ENCODE measurements around the gene TMCO4.
"Not testable (repeated sequence)": the region's sequence is repeated elsewhere in the genome, so short reads cannot be mapped to it uniquely, and the experiment has no call there.

TMCO4 gene

DNA sequence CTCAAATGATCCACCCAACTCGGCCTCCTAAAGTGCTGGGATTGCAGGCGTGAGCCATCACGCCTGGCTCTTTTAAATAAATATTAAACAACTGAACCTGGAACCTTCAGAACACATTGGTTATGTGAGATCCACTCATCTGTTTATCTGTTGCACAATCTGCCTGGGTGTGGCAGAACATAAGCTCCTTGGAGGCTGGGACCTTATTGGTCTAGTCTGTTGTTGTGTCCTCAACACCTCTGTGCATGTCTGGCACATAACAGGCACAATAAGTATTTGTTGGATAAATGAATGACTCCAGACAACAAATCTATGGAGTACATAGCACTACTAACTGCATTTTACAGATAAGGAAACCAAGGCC lies 159.7 kb downstream of the TMCO4 start:
- no peak overlapping the region for H3K27ac ChIP-seq (ENCODE audit: low read depth, low read length)
- no peak overlapping the region for H3K4me3 ChIP-seq (ENCODE audit: low read depth in 1 of 5, low read length in 5 of 5)
- no peaks in the 10 kb centered on the region for H3K36me3 ChIP-seq (ENCODE audit: control insufficient read depth in 5 of 5, insufficient read depth in 5 of 5, low read length in 5 of 5)
- peaks cover 4 to 21% (median 13%) of the 10 kb centered on the region in 5 donors for H3K4me1 ChIP-seq (ENCODE audit: control insufficient read depth in 5 of 5, insufficient read depth in 5 of 5, low read length in 5 of 5)
- no peak overlapping the region for H3K9ac ChIP-seq (ENCODE audit: low read length in 5 of 5)
- no peaks in the 10 kb centered on the region for H3K27me3 ChIP-seq (ENCODE audit: control insufficient read depth in 5 of 5, insufficient read depth in 4 of 5, low read length in 5 of 5)
- no peaks in the 10 kb centered on the region for H3K9me3 ChIP-seq (ENCODE audit: control insufficient read depth in 5 of 5, low read length in 5 of 5)

- not testable (repeated sequence) for H3K36me3 ChIP-seq (ENCODE audit: control insufficient read depth in 5 of 5, insufficient read depth in 5 of 5, low read length in 5 of 5); H3K9me3 ChIP-seq (ENCODE audit: control insufficient read depth in 5 of 5, low read length in 5 of 5); H3K27ac ChIP-seq (ENCODE audit: low read depth, low read length); H3K9ac ChIP-seq (ENCODE audit: low read length in 5 of 5); H3K27me3 ChIP-seq (ENCODE audit: control insufficient read depth in 5 of 5, insufficient read depth in 4 of 5, low read length in 5 of 5); H3K4me3 ChIP-seq (ENCODE audit: low read depth in 1 of 5, low read length in 5 of 5)
- H3K4me1 ChIP-seq (ENCODE audit: control insufficient read depth in 5 of 5, insufficient read depth in 5 of 5, low read length in 5 of 5) = peaks cover 4 to 18% (median 10%) of the 10 kb centered on the region in 5 donors
Observed at GRCh38 chr1:19639228-19639627, 160.5 kb downstream of the TMCO4 start.

DNA sequence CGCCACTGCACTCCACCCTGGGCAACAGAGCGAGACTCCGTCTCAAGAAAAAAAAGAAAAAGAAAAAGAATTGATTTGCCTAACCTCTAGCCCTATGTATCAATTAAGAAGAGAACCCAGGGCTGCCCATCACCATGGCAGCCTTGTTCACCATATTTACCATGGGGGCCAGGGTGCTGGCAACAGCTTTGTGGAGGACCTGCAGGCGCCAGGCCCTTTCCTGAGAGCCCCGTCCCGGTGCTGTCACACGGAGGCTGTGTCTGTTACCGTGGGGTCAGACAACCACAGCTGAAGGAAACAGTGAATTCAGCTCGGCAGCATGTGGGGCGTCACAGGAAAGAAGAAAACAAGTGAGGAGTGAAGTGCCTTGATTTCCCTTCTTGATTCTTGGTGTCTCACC lies 162.1 kb downstream of the TMCO4 start:
- H3K9ac ChIP-seq (ENCODE audit: low read length in 5 of 5) = no peak overlapping the region
- no peaks in the 10 kb centered on the region for H3K9me3 ChIP-seq (ENCODE audit: control insufficient read depth in 5 of 5, low read length in 5 of 5)
- no peak overlapping the region for H3K27ac ChIP-seq (ENCODE audit: low read depth, low read length)
- no peak overlapping the region for H3K4me3 ChIP-seq (ENCODE audit: low read depth in 1 of 5, low read length in 5 of 5)
- no peaks in the 10 kb centered on the region for H3K36me3 ChIP-seq (ENCODE audit: control insufficient read depth in 5 of 5, insufficient read depth in 5 of 5, low read length in 5 of 5)
- H3K4me1 ChIP-seq (ENCODE audit: control insufficient read depth in 5 of 5, insufficient read depth in 5 of 5, low read length in 5 of 5) = peaks cover 0 to 10% (median 2%) of the 10 kb centered on the region in 5 donors
- H3K27me3 ChIP-seq (ENCODE audit: control insufficient read depth in 5 of 5, insufficient read depth in 4 of 5, low read length in 5 of 5) = no peaks in the 10 kb centered on the region

DNA sequence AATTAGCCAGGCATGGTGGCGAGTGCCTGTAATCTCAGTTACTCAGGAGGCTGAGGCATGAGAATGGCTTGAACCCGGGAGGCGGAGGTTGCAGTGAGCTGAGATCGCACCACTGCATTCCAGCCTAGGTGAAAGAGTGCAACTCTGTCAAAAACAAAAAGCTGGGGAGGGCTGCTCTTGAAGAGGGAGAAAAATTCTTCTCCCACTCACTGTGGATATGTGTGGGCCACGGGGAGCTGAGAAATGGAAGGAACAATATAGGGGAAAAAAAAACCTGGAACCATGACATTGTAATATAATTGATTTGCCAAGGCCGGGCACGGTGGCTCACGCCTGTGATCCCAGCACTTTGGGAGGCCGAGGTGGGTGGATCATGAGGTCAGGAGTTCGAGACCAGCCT lies 163.0 kb downstream of the TMCO4 start:
- H3K9me3 ChIP-seq (ENCODE audit: control insufficient read depth in 5 of 5, low read length in 5 of 5); H3K27ac ChIP-seq (ENCODE audit: low read depth, low read length); H3K27me3 ChIP-seq (ENCODE audit: control insufficient read depth in 5 of 5, insufficient read depth in 4 of 5, low read length in 5 of 5); H3K4me3 ChIP-seq (ENCODE audit: low read depth in 1 of 5, low read length in 5 of 5); H3K9ac ChIP-seq (ENCODE audit: low read length in 5 of 5); H3K36me3 ChIP-seq (ENCODE audit: control insufficient read depth in 5 of 5, insufficient read depth in 5 of 5, low read length in 5 of 5): not testable (repeated sequence)
- peaks cover 0 to 10% (median 2%) of the 10 kb centered on the region in 5 donors for H3K4me1 ChIP-seq (ENCODE audit: control insufficient read depth in 5 of 5, insufficient read depth in 5 of 5, low read length in 5 of 5)

GRCh38 chr1:19636065-19636464 lies 163.7 kb downstream of the TMCO4 start:
- Histone ChIP-seq H3K27ac (ENCODE audit: low read depth, low read length) (peak overlapping the region; percentile 2), H3K9ac (ENCODE audit: low read length in 5 of 5) (no peak overlapping the region), H3K4me3 (ENCODE audit: low read depth in 1 of 5, low read length in 5 of 5) (no peak overlapping the region), H3K36me3 (ENCODE audit: control insufficient read depth in 5 of 5, insufficient read depth in 5 of 5, low read length in 5 of 5) (no peaks in the 10 kb centered on the region), H3K27me3 (ENCODE audit: control insufficient read depth in 5 of 5, insufficient read depth in 4 of 5, low read length in 5 of 5) (no peaks in the 10 kb centered on the region), H3K9me3 (ENCODE audit: control insufficient read depth in 5 of 5, low read length in 5 of 5) (no peaks in the 10 kb centered on the region), H3K4me1 (ENCODE audit: control insufficient read depth in 5 of 5, insufficient read depth in 5 of 5, low read length in 5 of 5) (peaks cover 0 to 10% (median 2%) of the 10 kb centered on the region in 5 donors)

GRCh38 chr1:19635646-19636045 lies 164.1 kb downstream of the TMCO4 start:
- Histone ChIP-seq H3K9me3 (ENCODE audit: control insufficient read depth in 5 of 5, low read length in 5 of 5) (no peaks in the 10 kb centered on the region), H3K27ac (ENCODE audit: low read depth, low read length) (peak overlapping the region; percentile 2), H3K4me1 (ENCODE audit: control insufficient read depth in 5 of 5, insufficient read depth in 5 of 5, low read length in 5 of 5) (peaks cover 0 to 9% (median 2%) of the 10 kb centered on the region in 5 donors), H3K27me3 (ENCODE audit: control insufficient read depth in 5 of 5, insufficient read depth in 4 of 5, low read length in 5 of 5) (no peaks in the 10 kb centered on the region), H3K36me3 (ENCODE audit: control insufficient read depth in 5 of 5, insufficient read depth in 5 of 5, low read length in 5 of 5) (no peaks in the 10 kb centered on the region), H3K9ac (ENCODE audit: low read length in 5 of 5) (no peak overlapping the region), H3K4me3 (ENCODE audit: low read depth in 1 of 5, low read length in 5 of 5) (no peak overlapping the region)

DNA sequence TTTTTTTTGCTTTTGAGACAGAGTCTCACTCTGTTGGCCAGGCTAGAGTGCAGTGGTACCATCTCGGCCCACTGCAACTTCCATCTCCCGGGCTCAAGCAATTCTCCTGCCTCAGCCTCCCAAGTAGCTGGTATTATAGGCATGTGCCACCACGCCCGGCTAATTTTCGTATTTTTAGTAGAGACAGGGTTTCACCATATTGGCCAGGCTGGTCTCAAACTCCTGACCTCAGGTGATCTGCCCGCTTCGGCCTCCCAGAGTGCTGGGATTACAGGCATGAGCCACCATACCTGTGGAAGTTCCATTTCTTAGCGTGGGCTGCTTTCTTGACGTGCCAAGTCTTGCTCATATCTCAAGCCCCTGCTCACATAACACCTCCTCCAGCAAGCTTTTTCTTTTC lies 164.7 kb downstream of the TMCO4 start:
- H3K27me3 ChIP-seq (ENCODE audit: control insufficient read depth in 5 of 5, insufficient read depth in 4 of 5, low read length in 5 of 5); H3K9ac ChIP-seq (ENCODE audit: low read length in 5 of 5): not testable (repeated sequence)

GRCh38 chr1:19633106-19633505 lies 166.6 kb downstream of the TMCO4 start:
- no peak overlapping the region for H3K4me3 ChIP-seq (ENCODE audit: low read depth in 1 of 5, low read length in 5 of 5)
- H3K27me3 ChIP-seq (ENCODE audit: control insufficient read depth in 5 of 5, insufficient read depth in 4 of 5, low read length in 5 of 5) = no peaks in the 10 kb centered on the region
- H3K36me3 ChIP-seq (ENCODE audit: control insufficient read depth in 5 of 5, insufficient read depth in 5 of 5, low read length in 5 of 5) = peaks cover 0 to 11% (median 2%) of the 10 kb centered on the region in 5 donors
- peaks cover 0 to 16% (median 14%) of the 10 kb centered on the region in 5 donors for H3K4me1 ChIP-seq (ENCODE audit: control insufficient read depth in 5 of 5, insufficient read depth in 5 of 5, low read length in 5 of 5)
- no peak overlapping the region for H3K9ac ChIP-seq (ENCODE audit: low read length in 5 of 5)
- H3K9me3 ChIP-seq (ENCODE audit: control insufficient read depth in 5 of 5, low read length in 5 of 5) = no peaks in the 10 kb centered on the region
- no peak overlapping the region for H3K27ac ChIP-seq (ENCODE audit: low read depth, low read length)

More for the DNA sequence above, 164.7 kb downstream of the TMCO4 start:
- not testable (repeated sequence) for H3K36me3 ChIP-seq (ENCODE audit: control insufficient read depth in 5 of 5, insufficient read depth in 5 of 5, low read length in 5 of 5); H3K9me3 ChIP-seq (ENCODE audit: control insufficient read depth in 5 of 5, low read length in 5 of 5); H3K27ac ChIP-seq (ENCODE audit: low read depth, low read length); H3K4me3 ChIP-seq (ENCODE audit: low read depth in 1 of 5, low read length in 5 of 5); H3K4me1 ChIP-seq (ENCODE audit: control insufficient read depth in 5 of 5, insufficient read depth in 5 of 5, low read length in 5 of 5)
